GM19463 (cell line): Measurements from ENCODE around the gene CEP250.
"Not testable (repeated sequence)": the region's sequence is repeated elsewhere in the genome, so short reads cannot be mapped to it uniquely, and the experiment has no call there.

Experiments
- ATAC-seq: cut with Tn5 transposase; IDR thresholded peaks from one replicate; pipeline ENCODE4 v1.9.1; 2021; ENCODE audit warnings: mild to moderate bottlenecking, moderate library complexity; ENCODE audit not compliant: unreplicated experiment

Gene CEP250

DNA sequence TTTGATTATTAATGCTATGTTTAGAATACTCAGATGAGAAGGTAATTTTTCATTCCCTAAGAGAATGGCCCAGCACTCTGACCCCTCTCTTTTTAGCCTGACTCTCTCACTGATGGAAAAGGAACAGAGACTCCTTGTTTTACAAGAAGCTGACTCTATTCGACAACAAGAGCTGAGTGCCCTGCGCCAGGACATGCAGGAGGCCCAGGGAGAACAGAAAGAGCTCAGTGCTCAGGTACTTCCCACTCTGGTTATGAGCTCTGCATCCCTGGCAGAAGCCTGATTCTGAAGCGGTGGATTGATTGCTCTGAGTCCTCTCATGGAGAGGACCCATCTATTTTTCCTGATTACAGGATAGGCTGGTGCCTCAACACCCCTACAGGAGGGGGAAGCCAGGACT, 41.1 kb downstream of the CEP250 start:
- ATAC-seq = no peak

DNA sequence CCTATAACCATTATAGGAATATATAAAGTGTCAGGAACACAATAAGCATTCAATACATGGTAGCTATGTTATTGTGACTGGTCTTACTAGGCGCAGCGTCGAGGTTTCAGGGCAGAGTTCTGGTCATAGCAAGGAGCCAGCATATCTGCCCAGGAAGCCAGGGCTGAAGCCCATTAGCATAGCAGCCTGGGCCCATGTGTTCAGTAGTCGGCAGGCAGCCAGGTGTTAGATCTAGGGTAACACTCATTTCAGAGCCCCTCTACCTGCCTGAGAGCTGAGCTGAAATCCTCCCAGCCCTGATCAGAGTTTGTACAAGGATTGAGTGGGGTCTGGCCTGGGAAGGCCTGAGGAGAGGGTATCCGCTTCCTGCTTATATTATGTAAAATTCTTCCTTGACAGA, 41.9 kb downstream of the CEP250 start:
- ATAC-seq = no peak

DNA sequence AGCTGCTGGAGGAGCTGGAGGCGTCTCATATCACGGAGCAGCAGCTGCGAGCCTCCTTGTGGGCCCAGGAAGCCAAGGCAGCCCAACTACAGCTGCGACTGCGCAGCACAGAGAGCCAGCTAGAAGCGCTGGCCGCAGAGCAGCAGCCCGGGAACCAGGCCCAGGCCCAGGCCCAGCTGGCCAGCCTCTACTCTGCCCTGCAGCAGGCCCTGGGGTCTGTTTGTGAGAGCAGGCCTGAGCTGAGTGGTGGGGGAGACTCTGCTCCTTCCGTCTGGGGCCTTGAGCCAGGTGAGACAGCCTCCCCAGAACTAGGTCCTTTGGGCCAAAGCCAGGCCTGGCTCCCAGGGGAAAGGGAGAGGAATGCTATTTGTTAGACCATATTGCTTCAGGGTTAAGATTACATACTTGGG, 42.4 kb downstream of the CEP250 start:
- no peak for ATAC-seq

DNA sequence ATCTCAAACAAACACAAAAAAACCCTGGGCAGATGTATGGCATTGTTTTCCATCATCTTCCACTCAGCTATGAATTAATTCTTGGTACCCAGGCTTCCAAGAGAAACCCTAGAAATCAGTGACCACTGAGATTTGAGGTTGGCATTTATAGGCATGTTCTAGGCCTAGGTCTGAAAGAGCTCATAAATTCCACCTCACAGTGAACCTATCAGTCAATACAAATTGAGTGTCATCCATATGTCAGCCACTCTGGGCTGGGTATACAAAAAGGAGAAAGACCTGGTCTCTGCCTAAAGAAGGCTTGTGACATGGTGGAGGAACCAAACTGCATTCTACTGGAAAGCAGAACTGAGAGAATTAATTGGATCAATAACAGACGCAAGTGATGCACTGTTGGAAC, 43.9 kb downstream of the CEP250 start:
- ATAC-seq = no peak

DNA sequence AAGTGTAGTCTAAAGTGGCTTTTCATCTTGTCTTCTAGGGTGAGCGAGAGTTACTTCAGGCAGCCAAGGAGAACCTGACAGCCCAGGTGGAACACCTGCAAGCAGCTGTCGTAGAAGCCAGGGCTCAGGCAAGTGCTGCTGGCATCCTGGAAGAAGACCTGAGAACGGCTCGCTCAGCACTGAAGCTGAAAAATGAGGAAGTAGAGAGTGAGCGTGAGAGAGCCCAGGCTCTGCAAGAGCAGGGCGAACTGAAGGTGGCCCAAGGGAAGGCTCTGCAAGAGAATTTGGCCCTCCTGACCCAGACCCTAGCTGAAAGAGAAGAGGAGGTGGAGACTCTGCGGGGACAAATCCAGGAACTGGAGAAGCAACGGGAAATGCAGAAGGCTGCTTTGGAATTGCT, 47.0 kb downstream of the CEP250 start:
- no peak for ATAC-seq

DNA sequence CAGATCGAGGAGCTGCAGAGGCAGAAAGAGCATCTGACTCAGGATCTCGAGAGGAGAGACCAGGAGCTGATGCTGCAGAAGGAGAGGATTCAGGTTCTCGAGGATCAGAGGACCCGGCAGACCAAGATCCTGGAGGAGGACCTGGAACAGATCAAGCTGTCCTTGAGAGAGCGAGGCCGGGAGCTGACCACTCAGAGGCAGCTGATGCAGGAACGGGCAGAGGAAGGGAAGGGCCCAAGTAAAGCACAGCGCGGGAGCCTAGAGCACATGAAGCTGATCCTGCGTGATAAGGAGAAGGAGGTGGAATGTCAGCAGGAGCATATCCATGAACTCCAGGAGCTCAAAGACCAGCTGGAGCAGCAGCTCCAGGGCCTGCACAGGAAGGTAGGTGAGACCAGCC, 47.9 kb downstream of the CEP250 start:
- no peak for ATAC-seq

DNA sequence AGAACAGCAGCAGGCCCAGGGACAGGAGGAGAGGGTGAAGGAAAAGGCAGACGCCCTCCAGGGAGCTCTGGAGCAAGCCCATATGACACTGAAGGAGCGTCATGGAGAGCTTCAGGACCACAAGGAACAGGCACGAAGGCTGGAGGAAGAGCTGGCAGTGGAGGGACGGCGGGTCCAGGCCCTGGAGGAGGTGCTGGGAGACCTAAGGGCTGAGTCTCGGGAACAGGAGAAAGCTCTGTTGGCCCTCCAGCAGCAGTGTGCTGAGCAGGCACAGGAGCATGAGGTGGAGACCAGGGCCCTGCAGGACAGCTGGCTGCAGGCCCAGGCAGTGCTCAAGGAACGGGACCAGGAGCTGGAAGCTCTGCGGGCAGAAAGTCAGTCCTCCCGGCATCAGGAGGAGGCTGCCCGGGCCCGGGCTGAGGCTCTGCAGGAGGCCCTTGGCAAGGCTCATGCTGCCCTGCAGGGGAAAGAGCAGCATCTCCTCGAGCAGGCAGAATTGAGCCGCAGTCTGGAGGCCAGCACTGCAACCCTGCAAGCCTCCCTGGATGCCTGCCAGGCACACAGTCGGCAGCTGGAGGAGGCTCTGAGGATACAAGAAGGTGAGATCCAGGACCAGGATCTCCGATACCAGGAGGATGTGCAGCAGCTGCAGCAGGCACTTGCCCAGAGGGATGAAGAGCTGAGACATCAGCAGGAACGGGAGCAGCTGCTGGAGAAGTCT, 48.6 kb downstream of the CEP250 start:
- no peak for ATAC-seq

DNA sequence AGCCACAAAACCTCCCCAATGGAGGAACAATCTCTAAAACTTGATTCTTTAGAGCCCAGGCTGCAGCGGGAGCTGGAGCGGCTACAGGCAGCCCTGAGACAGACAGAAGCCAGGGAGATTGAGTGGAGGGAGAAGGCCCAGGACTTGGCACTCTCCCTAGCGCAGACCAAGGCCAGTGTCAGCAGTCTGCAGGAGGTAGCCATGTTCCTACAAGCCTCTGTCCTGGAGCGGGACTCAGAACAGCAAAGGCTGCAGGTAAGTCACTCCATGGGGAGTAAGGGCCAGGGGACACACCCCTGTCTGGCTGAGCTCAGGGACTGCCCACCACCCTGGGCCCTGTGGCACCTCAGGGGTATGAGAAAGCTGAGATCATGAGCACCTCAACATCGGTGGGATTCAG, 49.4 kb downstream of the CEP250 start:
- ATAC-seq = no peak

DNA sequence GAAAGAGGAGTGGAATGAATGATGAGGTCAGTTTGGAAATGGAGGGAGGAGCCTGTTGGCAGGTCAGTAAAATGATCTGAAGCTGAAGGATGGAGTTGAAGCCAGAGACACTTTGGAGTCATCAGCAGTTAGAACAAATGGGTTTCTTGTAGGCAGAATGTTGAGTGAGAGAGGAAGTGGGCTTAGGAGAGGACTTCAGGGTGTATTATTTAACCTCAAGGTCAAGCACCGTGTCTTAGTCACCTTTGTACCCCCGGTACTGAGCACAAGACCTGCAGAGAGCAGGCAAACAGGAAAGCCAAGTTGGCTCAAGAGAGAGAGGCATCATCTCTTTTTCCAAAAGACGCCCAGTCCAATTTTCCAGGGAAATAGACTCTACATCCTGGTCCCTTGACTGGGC, 50.8 kb downstream of the CEP250 start:
- ATAC-seq = no peak

DNA sequence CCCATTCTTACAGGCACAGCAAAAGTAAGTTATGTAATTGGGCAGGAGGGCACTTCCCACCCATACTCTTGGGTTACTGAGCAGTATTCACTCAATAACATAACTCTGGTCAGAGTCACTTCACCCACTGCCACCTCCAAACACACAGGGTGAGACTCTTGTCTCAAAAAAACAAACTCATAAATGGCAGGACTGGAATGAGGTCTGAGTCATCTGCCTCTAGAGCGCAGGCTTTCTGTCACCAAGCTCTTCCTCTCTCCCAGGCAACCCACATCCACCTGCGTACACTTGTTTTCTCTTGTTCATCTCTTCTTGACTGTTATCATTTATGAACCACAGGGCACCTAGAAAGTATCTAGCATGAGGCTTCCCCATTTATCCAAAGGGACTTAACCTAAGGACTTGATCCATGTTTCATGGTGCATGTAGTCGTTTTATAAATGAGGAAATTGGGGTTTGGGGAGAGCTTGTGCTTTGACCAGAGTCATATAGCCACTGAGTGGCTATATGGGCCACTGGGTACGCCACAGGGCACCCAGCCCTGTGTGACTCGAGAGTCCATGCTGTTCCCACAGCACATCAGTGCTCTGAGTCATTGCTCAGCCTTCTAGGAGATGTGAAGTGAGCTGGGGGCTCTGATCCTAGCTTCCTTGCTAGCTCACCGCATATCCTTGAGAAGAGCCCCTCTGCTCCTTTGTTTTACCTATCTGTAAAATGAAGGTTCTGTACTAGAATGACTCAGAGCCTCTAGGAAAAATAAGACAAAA, 51.7 kb downstream of the CEP250 start:
- no peak for ATAC-seq

DNA sequence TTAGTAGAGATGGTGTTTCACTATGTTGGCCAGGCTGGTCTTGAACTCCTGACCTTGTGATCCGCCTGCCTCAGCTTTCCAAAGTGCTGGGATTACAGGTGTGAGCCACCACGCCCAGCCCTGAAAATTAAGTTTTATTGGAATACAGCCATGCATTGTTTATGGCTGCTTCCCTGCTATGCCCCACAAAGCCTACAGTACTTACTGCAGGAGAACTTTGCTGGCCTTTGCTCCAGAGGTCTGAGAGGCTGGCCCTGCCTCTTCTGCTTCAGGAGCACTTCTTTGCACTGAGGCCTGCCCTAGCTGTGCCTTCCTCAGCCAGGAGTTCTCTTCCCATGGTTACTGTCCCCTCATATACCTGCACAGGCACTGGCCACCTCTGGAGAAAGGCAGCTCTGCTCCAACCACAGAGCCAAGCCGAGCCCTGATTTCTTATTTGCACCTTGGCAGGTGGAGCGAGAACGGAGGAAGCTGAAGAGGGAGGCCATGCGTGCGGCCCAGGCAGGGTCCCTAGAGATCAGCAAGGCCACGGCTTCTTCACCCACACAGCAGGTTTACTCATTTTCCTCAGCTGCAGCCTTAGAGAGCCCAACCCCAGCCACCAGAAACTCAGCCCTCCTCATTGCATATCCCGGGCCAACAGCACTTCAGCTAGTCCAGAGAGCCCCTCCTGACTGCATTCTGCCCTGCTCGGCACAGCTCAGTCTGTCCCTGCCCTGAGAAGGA, 53.3 kb downstream of the CEP250 start:
- ATAC-seq = no peak

DNA sequence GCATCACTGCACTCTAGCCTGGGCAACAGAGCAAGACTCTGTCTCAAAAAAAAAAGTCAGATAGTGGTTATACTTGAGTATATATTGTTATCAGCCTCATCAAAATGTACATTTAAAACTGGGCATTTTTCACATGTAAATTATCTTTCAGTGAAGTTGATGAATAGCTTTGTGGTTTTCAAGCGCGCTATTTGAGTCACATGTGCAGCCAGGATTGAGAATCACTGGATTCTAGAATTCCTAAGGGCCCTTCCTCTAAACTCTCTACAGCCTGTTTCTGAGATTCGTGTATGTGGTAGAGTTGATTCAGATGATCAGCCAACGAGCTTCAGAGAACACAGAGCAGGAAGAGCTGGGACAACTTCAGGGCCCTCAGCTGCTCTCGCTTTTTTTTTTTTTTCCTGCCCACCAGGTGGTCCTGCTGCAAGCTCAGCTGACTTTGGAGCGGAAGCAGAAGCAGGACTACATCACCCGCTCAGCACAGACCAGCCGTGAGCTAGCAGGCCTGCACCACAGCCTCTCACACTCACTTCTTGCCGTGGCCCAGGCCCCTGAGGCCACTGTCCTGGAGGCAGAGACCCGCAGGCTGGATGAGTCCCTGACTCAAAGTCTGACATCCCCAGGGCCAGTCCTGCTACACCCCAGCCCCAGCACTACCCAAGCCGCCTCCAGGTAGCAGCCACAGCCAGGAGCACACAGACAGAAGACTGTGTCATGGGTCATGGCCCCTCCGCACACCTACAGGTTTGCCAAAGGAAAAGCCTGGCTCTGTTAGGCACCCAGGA, 55.7 kb downstream of the CEP250 start:
- no peak for ATAC-seq

DNA sequence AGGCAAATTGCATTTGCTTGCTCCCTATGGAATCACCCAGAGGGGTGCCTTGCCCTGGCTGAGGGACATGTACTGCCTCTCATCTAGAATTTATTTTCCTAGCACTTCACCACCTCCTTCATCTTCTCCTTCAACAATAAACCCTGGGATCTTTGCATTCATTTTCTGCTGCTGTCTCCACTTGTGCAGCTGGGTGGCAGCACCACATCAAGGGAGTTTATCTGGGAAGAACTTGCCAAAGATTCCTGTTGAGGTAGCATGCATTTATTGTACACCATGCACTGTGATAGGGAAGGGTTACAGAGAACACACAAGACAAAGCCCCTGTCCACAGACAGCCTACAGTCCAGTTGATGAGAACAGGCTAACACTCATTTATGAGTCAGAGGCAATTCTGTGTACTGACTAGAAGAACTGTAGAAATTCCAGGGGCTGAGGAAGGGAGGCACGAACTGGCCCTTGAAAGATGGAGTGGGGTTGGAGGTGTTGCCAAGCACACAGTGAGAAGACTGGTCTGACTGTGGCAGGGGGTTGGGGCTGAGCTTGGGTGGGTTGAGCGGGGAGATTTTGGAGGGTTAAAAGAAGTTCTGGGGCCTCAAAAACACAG, 56.5 kb downstream of the CEP250 start:
- ATAC-seq = no peak

DNA sequence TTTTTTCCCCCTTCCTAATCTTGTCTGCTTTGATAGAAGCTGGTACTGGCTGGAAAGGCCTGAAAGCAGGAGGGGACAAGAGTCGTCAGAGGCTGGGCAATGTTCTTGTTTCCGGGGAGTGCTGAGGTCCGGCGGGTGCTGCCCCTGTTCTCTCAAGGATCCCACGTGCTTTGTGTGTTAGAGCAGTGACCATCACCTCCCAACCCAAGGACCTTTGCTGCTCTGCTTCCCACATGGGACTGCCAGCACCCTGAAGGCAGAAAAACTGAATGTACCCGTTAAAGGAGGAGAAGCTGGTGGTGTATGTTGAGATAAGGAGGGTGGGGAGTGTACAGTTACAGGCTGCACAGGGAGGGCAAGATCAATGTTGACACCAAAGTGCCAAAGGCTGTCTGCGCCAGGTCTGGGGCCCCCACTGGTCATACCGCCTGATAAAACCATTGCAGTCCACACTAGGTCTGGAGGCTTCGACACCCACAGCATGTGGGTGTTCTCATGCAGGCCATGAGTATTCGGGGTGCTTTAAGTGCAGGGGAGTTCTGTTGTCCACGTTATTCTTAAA, 59.1 kb downstream of the CEP250 start:
- no peak for ATAC-seq

DNA sequence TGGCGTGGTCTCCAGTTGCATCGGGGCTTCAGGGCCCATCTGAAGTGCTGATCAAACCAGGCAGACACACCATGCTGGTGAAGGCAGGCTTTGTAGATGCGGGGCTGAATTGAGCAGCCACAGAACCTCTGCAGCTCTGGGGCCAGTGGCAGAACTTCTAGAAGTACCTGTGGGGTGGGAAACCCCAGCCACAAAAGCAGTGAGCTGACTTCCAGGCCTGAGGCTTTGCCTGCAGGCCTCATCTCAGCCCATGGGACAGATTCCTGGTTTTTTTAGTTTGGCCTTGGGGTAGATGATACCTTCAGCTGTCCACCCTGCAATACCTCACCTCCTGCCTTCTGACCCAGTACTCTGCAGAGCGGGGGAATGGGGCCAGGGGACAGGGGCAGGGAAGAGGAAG, 59.9 kb downstream of the CEP250 start:
- no peak for ATAC-seq

DNA sequence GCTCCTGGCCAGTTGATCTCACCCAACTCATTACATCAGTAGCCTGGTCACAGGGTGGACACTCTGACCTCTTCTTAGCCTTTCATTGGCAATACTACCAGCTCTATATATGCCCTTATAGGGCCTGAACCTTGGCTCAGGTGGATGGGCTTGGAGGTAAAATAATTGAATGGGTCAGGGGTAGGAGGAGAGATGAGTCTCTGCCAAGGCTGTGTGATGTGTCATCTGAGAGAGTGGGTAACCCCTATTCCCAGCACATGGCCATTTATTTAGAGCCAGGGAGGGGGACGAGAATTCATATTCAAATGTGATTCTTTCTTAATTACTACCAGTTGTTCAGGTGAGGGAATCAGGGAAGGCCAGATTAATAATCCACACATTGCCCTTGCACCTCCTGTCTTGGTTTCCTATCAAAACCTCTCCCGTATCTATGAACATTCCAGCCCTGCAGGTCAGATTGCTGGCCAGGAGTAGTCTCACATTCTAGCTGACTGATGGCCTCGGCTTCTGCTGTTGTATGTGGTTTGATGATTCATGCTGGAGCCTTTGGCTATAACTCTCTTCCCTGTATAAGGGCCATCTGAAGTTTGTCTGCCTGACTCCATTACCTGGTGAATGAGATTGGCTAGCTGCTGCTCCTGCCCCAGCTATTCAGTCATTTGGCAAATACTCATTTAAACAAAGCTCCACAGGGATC, 60.7 kb downstream of the CEP250 start:
- no peak for ATAC-seq

DNA sequence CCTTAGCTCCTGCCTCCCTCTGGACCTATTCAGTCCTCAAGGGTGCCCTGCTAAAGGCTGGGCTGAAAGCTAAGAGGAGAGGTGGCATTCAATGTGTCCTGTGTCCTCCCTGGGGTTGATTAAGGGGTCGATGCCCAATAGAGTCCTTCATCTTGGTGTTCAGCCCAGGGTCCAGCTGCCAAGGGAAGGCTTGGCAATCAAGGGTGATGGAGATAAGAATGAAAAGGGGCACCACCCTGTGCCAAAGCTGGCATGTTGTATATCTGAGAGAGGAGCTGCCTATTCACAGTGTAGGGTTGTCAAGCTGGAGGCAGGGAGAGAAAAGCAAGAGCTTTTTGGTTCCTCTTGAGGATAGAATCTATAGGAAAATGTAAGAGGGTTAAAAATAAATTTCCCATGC, 61.7 kb downstream of the CEP250 start:
- ATAC-seq = no peak

DNA sequence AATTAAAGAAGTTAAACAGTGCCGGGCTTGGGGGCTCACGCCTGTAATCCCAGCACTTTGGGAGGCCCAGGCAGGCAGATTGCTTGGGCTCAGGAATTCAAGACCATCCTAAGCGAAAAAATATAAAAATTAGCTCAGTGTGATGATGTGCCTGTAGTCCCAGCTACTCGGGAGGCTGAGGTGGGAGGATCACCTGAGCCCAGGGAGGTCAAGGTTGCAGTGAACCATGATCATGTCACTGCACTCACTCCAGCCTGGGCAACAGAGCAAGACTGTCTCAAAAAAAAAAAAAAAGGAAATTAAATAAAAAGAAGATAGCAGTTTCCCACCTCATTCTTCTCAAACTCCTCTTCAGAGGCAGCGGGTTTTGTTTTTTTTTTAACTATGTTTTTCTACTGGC, 62.4 kb downstream of the CEP250 start:
- ATAC-seq = not testable (repeated sequence)

DNA sequence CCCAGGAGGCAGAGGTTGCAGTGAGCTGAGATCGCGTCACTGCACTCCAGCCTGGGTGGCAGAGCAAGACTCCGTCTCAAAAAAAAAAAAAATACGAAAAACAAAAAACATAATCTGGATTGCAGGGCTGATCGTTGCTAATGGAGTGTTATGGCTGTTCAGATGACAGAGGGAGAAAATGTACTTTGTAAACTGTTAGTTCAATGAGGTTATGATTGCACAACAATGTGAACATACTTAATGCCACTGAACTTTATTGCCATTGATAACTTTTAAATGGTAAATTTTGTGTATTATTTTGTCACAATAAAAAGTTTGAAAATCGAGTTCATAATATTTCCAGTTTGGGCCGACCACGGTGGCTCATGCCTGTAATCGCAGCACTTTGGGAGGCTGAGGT, 63.6 kb downstream of the CEP250 start:
- no peak for ATAC-seq
